ENCODE measurements around the gene PTGIR. TPM values are rescaled to one million over a fixed set of nuclear protein-coding genes. Genes with fewer than 3 reads are reported as not detected.
A peak's percentile ranks its signal among the peaks of the same experiment; 100 is the strongest.

Gene PTGIR
- polyA plus RNA-seq (2012; ENCODE audit: insufficient read depth, insufficient read length, low read depth), result 16.1 TPM

GRCh38 chr19:46624958-46625661 lies at the start of gene PTGIR:
PTGIR (minus strand) TSS chr19:46625089; CDS start chr19:46624225, 864 bp downstream.
- H3K4me3 ChIP-seq (ENCODE audit: low read depth, low read length), result no peak within 1 kb of the TSS

GRCh38 chr19:46670813-46671212 lies 45.9 kb upstream of the PTGIR start:
- peaks cover 4% of the 10 kb centered on the region; the same call in 1 of the 2 replicates for H3K36me3 ChIP-seq
- H3K4me3 ChIP-seq (ENCODE audit: low read depth, low read length), result no peak overlapping the region
- H3K9me3 ChIP-seq, result no peaks in the 10 kb centered on the region
- no peaks in the 10 kb centered on the region for H3K27me3 ChIP-seq
- no peaks in the 10 kb centered on the region for H3K4me1 ChIP-seq
- DNase-seq, result no peak
- no peak for TF ChIP-seq CTCF (IDR thresholded peaks at IDR 0.05; ENCODE audit: low read depth, low read length)

More at GRCh38 chr19:46624958-46625661, at the start of gene PTGIR:
- H3K36me3 ChIP-seq, result no peaks in the 10 kb centered on the region
- no peaks in the 10 kb centered on the region for H3K27me3 ChIP-seq
- TF ChIP-seq CTCF (IDR thresholded peaks at IDR 0.05; ENCODE audit: low read depth, low read length), result peak; percentile 9; the same call in 1 of the 2 replicates
- H3K4me1 ChIP-seq, result peaks cover 46% of the 10 kb centered on the region
- no peak for DNase-seq
- H3K9me3 ChIP-seq, result no peaks in the 10 kb centered on the region

- H3K36me3 ChIP-seq, result no peaks in the 10 kb centered on the region
- no peak for TF ChIP-seq CTCF (IDR thresholded peaks at IDR 0.05; ENCODE audit: low read depth, low read length)
- H3K27me3 ChIP-seq, result no peaks in the 10 kb centered on the region
- H3K9me3 ChIP-seq, result no peaks in the 10 kb centered on the region
- no peaks in the 10 kb centered on the region for H3K4me1 ChIP-seq
- no peak for DNase-seq
- H3K4me3 ChIP-seq (ENCODE audit: low read depth, low read length), result no peak overlapping the region
Measured at GRCh38 chr19:46668662-46669061, 43.8 kb upstream of the PTGIR start.

GRCh38 chr19:46665072-46665471 lies 40.2 kb upstream of the PTGIR start:
- Histone ChIP-seq H3K9me3 (no peaks in the 10 kb centered on the region), H3K27me3 (no peaks in the 10 kb centered on the region), H3K4me3 (ENCODE audit: low read depth, low read length) (no peak overlapping the region), H3K36me3 (no peaks in the 10 kb centered on the region), H3K4me1 (peaks cover 3% of the 10 kb centered on the region; the same call in 1 of the 2 replicates)
- DNase-seq, result no peak
- TF ChIP-seq CTCF (IDR thresholded peaks at IDR 0.05; ENCODE audit: low read depth, low read length), result no peak

- Histone ChIP-seq H3K27me3 (no peaks in the 10 kb centered on the region), H3K9me3 (no peaks in the 10 kb centered on the region), H3K36me3 (no peaks in the 10 kb centered on the region), H3K4me3 (ENCODE audit: low read depth, low read length) (peak overlapping the region; percentile 29), H3K4me1 (peaks cover 3% of the 10 kb centered on the region; the same call in 1 of the 2 replicates)
- TF ChIP-seq CTCF (IDR thresholded peaks at IDR 0.05; ENCODE audit: low read depth, low read length), result peak; percentile 97
- peak; percentile 89 for DNase-seq
Measured at GRCh38 chr19:46661735-46662592, 37.1 kb upstream of the PTGIR start.
